Testis (tissue), 3 donors: ENCODE data around the gene PCP4L1. TPM values are rescaled to one million over a fixed set of nuclear protein-coding genes. Genes with fewer than 3 reads are reported as not detected.

Experiments
- DNase-seq: peaks from one replicate; pipeline ENCODE4 v3.0.0-alpha.2; 2019
- H3K27ac ChIP-seq, 2 donors: fragments of 200-600 bp; sonication (generic); one replicate each; pipeline ENCODE4 v1.5.1; 2019
- H3K27me3 ChIP-seq: fragments of 200-600 bp; sonication (generic); one replicate; pipeline ENCODE4 v1.5.1; 2019
- H3K36me3 ChIP-seq: fragments of 200-600 bp; sonication (generic); one replicate; pipeline ENCODE4 v1.5.1; 2017; ENCODE audit warnings: low read depth; ENCODE audit errors: missing control alignments
- H3K4me1 ChIP-seq: fragments of 200-600 bp; sonication (generic); one replicate; pipeline ENCODE4 v1.5.1; 2019
- H3K4me3 ChIP-seq, 2 donors: fragments of 200-600 bp; sonication (generic); one replicate each; pipeline ENCODE4 v1.5.1; 2017 to 2019
- H3K9me3 ChIP-seq: fragments of 200-600 bp; sonication (generic); one replicate; pipeline ENCODE4 v1.5.1; 2017
- POLR2A ChIP-seq: fragments of 450-650 bp; IDR thresholded peaks from one replicate; pipeline ENCODE4 v1.6.1; 2017; ENCODE audit warnings: antibody characterized with exemption, mild to moderate bottlenecking, moderate library complexity
- WGBS, 2 donors: methylation state at CpG; one replicate each; pipeline ENCODE4 v1.1.5; 2018; 5-methylcytosine and 5-hydroxymethylcytosine counted together
- intact Hi-C: fragments of 100-400 bp; cut with DNase I; formaldehyde crosslinking; loops from one replicate; pipeline ENCODE4 v1.15.1; 2023; ENCODE audit warnings: low total_unique reads
- polyA plus RNA-seq: library from polyadenylated mRNA; stranded (reverse); fragments of 350-450 nt; fragmentation: Illumina TruSeq; extraction: RNeasy Lipid Tissue Mini Kit (QIAGEN cat#74804); gene quantifications from one replicate; pipeline ENCODE4 v1.2.3, GENCODE V29; 2014; ENCODE audit warnings: low read depth, low replicate concordance; ENCODE audit not compliant: insufficient read depth
- total RNA-seq, 2 donors: library from RNA; depleted of rRNA; stranded (reverse); fragments of >200 nt; gene quantifications; one replicate each; pipeline ENCODE4 v1.2.3, GENCODE V29; 2016
- TF ChIP-seq, protein P1 (sequence below), 3 experiments: fragments of 450-650 bp in 2 of 3; fragments of 200-600 bp in 1 of 3; sonication (generic) in 1 of 3; IDR thresholded peaks; one replicate each; pipeline ENCODE4 v1.5.1; 2016 to 2019; ENCODE audit warnings: antibody characterized with exemption in 3 of 3, mild to moderate bottlenecking in 2 of 3, moderate library complexity in 1 of 3

PCP4L1 gene
- total and polyA plus RNA-seq, 3 donors from 2014 or later: 0.79 to 4.3 (median 3.0) TPM

DNA sequence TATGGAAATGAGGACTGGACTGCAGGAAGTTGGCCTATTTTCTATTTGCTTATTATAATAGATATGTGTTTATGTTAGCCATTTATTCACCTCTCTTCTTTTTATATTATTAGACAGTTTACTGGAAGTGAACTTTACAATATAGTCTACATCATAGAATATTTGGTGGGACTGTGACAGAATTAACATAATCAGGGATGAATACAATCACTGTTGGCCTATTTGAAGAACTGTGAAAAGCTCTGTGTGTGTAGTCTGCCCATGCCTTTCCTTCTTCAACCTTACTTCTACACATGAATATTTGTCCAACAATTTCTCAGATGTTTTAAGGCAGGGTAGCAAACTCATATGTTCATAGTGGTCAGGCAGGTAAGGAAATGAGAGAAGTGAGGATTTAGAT is 38.9 kb downstream of the PCP4L1 start:
- Histone ChIP-seq H3K27me3 (no peaks in the 10 kb centered on the region), H3K4me3 (no peak overlapping the region), H3K36me3 (no peaks in the 10 kb centered on the region), H3K27ac (no peak overlapping the region), H3K4me1 (no peaks in the 10 kb centered on the region), H3K9me3 (no peaks in the 10 kb centered on the region)
- intact Hi-C loops: no loop called here
- no peak for DNase-seq
- TF ChIP-seq, protein P1, sequence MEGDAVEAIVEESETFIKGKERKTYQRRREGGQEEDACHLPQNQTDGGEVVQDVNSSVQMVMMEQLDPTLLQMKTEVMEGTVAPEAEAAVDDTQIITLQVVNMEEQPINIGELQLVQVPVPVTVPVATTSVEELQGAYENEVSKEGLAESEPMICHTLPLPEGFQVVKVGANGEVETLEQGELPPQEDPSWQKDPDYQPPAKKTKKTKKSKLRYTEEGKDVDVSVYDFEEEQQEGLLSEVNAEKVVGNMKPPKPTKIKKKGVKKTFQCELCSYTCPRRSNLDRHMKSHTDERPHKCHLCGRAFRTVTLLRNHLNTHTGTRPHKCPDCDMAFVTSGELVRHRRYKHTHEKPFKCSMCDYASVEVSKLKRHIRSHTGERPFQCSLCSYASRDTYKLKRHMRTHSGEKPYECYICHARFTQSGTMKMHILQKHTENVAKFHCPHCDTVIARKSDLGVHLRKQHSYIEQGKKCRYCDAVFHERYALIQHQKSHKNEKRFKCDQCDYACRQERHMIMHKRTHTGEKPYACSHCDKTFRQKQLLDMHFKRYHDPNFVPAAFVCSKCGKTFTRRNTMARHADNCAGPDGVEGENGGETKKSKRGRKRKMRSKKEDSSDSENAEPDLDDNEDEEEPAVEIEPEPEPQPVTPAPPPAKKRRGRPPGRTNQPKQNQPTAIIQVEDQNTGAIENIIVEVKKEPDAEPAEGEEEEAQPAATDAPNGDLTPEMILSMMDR (IDR thresholded peaks at IDR 0.05): no peak
- no peak for TF ChIP-seq POLR2A

DNA sequence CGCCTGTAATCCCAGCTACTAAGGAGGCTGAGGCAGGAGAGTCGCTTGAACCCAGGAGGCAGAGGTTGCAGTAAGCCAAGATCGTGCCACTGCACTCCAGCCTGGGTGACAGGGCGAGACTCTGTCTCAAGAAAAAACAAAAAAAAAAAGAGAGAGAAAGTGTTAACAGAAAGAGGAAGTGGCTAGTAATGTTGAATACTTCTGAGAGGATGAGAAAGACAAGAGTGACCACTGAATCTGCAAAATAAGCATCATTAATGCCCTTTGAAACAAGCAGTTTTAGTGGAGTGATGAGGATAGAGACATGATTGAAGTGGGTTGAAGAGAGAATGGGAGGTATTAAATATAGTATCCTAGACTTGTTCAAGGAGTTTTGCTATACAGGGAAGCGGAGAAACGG is 39.6 kb downstream of the PCP4L1 start:
- Histone ChIP-seq H3K4me1 (no peaks in the 10 kb centered on the region), H3K4me3 (no peak overlapping the region), H3K9me3 (no peaks in the 10 kb centered on the region), H3K27ac (no peak overlapping the region), H3K36me3 (no peaks in the 10 kb centered on the region), H3K27me3 (no peaks in the 10 kb centered on the region)
- intact Hi-C loops: no loop called here
- DNase-seq: no peak
- WGBS, 2 donors: 92 to 93% methylated on average over 6 of the region's 6 CpGs
- TF ChIP-seq, protein P1 (IDR thresholded peaks at IDR 0.05): no peak
- TF ChIP-seq POLR2A: no peak

DNA sequence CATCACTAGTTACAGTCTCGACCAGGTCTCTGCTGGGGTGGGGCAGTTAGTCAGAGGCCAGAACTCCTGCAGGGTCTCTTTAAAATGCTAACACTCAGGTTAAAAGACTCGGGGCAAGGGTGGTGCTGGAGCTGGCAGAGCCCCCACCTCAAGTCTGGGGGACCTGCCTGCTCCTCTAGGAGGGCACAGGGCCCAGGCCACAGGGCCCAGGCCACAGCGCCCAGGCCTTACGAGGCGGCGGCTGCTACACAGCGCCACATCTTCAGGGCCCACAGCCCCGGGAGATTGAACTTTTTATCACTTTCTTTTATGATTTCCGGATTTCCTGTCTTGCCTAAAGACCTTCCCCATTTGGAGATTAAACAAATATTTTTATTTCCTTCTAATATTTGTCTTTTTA is 40.8 kb downstream of the PCP4L1 start:
- intact Hi-C loops: no loop called here

DNA sequence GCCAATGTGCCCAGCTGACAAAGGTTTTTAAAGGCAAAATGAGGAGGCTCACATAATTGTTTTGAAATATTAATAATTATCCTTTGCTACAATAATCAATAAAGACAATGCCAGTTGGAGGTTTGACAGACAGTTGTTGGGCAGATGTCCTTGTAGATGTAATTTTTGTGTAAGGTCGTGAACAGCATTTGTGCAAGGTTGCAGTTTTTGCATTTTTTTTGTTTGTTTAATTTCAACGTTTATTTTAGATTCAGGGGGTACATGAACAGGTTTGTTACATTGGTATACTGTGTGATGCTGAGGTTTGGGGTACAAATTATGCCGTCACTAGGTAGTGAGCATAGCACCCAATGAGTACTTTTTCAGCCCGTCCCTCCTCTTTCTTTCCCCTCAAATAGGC is 41.9 kb downstream of the PCP4L1 start:
- H3K4me1 ChIP-seq: peaks cover 6% of the 10 kb centered on the region
- no peak overlapping the region for H3K27ac ChIP-seq
- H3K36me3 ChIP-seq: no peaks in the 10 kb centered on the region
- no peak for TF ChIP-seq POLR2A
- TF ChIP-seq, protein P1 (IDR thresholded peaks at IDR 0.05): no peak
- H3K4me3 ChIP-seq: no peak overlapping the region
- H3K9me3 ChIP-seq: no peaks in the 10 kb centered on the region
- DNase-seq: no peak
- WGBS, 2 donors: 93 to 94% methylated on average over 4 of the region's 4 CpGs
- intact Hi-C loops: no loop called here
- H3K27me3 ChIP-seq: no peaks in the 10 kb centered on the region

More for the DNA sequence above, 40.8 kb downstream of the PCP4L1 start:
- no peak for DNase-seq
- WGBS, 2 donors: 86 to 91% methylated on average over 9 of the region's 9 CpGs
- no peaks in the 10 kb centered on the region for H3K27me3 ChIP-seq
- no peaks in the 10 kb centered on the region for H3K4me1 ChIP-seq
- H3K9me3 ChIP-seq: no peaks in the 10 kb centered on the region
- no peaks in the 10 kb centered on the region for H3K36me3 ChIP-seq
- TF ChIP-seq POLR2A: no peak
- TF ChIP-seq, protein P1 (IDR thresholded peaks at IDR 0.05): no peak
- H3K4me3 ChIP-seq: no peak overlapping the region
- H3K27ac ChIP-seq: no peak overlapping the region
